Measurements from ENCODE around the gene DUSP8.
"Not testable (repeated sequence)": the region's sequence is repeated elsewhere in the genome, so short reads cannot be mapped to it uniquely, and the experiment has no call there.

The DUSP8 gene

DNA sequence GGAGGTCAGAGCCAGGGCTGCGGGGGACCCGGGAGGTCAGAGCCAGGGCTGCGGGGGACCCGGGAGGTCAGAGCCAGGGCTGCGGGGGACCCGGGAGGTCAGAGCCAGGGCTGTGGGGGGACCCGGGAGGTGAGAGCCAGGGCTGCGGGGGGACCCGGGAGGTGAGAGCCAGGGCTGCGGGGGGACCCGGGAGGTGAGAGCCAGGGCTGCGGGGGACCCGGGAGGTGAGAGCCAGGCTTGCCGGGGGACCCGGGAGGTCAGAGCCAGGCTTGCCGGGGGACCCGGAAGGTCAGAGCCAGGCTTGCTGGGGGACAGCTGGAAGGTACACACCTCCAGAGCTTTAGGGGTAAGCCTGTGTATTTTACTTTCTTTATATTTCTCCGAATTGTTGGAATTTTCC is 61.7 kb downstream of the DUSP8 start:
- not testable (repeated sequence) for H3K27ac Mint-ChIP-seq, DNase-seq, H3K4me1 Mint-ChIP-seq

DNA sequence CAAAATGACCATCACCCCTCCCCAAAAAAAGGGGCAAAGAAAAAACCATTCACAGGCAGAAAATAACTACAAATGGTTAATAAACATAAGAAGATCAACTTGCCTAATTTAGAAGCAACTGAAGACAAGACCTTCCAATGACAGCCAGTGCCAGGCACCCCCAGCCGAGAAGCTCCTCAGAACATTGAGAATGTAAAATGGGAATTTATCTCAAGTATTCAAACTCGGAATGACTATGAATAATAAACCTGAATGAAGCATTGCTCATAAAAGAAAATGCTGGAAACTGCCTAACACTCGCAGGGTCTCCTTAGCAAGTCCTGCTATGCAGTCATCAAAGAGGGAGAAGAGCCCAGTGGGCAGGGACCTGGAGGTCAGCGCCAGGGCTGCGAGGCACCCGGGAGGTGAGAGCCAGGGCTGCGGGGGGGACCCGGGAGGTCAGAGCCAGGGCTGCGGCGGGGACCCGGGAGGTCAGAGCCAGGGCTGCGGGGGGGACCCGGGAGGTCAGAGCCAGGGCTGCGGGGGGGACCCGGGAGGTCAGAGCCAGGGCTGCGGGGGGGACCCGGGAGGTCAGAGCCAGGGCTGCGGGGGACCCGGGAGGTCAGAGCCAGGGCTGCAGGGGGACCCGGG is 62.3 kb downstream of the DUSP8 start:
- no peak for DNase-seq
- Mint-ChIP-seq H3K36me3 (no peaks in the 10 kb centered on the region), H3K9me3 (no peaks in the 10 kb centered on the region), H3K27me3 (no peaks in the 10 kb centered on the region), H3K4me1 (peaks cover 8% of the 10 kb centered on the region), H3K4me3 (no peak overlapping the region), H3K27ac (no peak overlapping the region)
- CTCF ChIA-PET: no interaction called here

More for the DNA sequence above, 61.7 kb downstream of the DUSP8 start:
- not testable (repeated sequence) for H3K9me3 Mint-ChIP-seq, H3K4me3 Mint-ChIP-seq, H3K36me3 Mint-ChIP-seq, H3K27me3 Mint-ChIP-seq
- CTCF ChIA-PET: interaction anchor here (1.5 kb wide), 1 partner anchor 64 kb away, joined by 3 read pairs; no protein-coding TSS in a partner anchor

DNA sequence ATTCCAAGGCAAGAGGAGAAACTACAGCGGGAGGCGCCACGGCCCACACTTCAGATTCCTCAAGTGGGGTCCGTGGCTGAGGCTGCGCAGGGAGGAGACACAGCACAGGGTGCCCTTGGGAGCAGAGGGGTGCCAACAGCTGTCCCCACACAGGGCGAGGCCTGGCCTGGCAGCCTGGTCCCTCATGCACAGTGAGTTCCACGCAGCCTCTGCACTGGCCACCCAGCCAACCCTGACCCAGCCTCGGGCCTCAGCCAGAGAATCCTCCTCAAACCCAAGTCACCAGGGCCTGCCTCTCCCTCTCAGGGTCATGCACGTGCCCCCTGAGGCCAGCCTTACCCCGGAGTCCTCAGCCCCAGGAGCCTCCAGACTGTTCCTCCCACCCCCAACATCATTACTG is 63.1 kb downstream of the DUSP8 start:
- DNase-seq: no peak
- CTCF ChIA-PET: no interaction called here
- Mint-ChIP-seq H3K27ac (no peak overlapping the region), H3K27me3 (no peaks in the 10 kb centered on the region), H3K4me3 (no peak overlapping the region), H3K4me1 (peaks cover 8% of the 10 kb centered on the region), H3K9me3 (no peaks in the 10 kb centered on the region), H3K36me3 (no peaks in the 10 kb centered on the region)

DNA sequence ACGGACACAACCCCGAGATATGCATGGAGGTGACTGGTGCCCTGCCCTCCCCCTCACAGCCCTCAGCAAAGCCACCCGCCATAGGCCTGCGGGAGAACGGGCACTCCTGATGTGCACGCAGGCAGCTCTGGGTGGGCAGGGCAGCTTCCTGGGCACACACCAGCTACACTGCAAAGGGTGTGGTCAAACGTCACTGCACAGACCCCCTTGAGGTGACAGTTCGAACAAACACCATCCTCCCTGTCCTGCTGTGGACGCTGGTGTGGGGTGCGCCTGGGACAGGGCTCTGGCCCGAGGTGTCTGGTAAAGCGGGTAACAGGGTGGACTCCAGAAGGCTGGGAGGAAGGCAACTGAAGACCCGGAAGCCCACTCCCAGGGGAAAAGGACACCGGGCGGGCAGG is 63.6 kb downstream of the DUSP8 start:
- CTCF ChIA-PET: no interaction called here
- H3K36me3 Mint-ChIP-seq: no peaks in the 10 kb centered on the region
- peaks cover 6% of the 10 kb centered on the region for H3K4me1 Mint-ChIP-seq
- no peak overlapping the region for H3K4me3 Mint-ChIP-seq
- no peaks in the 10 kb centered on the region for H3K9me3 Mint-ChIP-seq
- DNase-seq: no peak
- H3K27ac Mint-ChIP-seq: no peak overlapping the region
- no peaks in the 10 kb centered on the region for H3K27me3 Mint-ChIP-seq

DNA sequence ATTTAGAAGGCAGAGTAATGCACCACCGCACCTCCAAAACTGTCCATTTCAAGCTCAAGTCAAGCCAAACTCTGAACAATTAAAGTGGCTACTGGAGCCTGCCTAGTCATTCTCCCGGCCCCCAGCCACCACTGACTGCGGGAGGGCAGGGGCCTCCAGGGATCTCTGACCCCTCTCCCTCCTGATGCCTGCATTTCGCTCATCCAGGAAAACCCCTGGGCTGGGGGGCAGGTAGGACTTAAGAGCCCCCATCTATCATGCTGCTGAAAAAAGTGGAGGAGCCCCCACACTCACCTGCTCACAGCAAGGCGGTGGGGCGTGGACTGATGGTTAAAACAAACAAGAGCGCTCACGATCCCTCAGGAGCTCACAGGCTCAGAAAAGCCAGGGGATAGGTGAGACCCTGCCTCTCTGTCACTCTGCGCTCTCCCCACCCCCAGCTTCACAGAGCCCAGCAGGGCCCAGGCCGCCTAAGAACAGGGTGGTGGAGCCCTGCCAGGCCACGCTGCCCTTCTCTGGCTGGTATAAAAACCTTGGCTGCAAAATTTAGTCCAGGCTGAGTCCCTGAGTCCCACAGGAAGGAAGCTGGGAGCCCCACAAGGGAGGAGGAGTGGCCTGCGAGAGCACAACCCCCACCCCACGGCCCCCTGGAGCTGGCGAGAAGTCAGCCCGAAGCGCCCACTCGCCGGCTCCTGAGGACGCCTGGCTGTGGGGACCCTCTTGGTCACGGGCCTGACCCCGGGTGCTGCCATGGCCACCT is 64.5 kb downstream of the DUSP8 start:
- Mint-ChIP-seq H3K4me3 (no peak overlapping the region), H3K27ac (no peak overlapping the region), H3K27me3 (no peaks in the 10 kb centered on the region), H3K36me3 (no peaks in the 10 kb centered on the region), H3K4me1 (no peaks in the 10 kb centered on the region), H3K9me3 (no peaks in the 10 kb centered on the region)
- no peak for DNase-seq
- CTCF ChIA-PET: no interaction called here

DNA sequence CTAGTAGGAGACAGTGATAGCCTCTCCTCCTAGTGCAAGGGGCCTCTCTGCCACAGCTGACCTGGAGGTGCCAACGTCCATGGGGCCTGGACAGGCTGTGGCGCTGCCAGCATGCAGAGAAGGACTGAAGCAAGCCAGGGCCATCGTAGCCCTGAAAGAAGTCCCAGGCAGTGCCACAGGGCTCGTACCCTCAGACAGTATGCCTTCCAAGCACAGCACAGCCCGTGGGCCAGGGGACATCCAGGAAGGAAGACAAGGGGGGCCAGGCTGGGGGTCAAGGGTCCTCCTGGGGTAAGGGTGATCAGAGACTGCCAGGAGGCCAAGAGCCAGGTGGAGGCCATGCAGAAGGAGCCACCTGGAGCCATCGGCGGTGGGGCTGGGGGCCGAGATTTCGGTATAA is 65.1 kb downstream of the DUSP8 start:
- CTCF ChIA-PET: no interaction called here
- H3K9me3 Mint-ChIP-seq: no peaks in the 10 kb centered on the region
- no peak overlapping the region for H3K27ac Mint-ChIP-seq
- no peak for DNase-seq
- no peak overlapping the region for H3K4me3 Mint-ChIP-seq
- no peaks in the 10 kb centered on the region for H3K36me3 Mint-ChIP-seq
- no peaks in the 10 kb centered on the region for H3K27me3 Mint-ChIP-seq
- no peaks in the 10 kb centered on the region for H3K4me1 Mint-ChIP-seq

DNA sequence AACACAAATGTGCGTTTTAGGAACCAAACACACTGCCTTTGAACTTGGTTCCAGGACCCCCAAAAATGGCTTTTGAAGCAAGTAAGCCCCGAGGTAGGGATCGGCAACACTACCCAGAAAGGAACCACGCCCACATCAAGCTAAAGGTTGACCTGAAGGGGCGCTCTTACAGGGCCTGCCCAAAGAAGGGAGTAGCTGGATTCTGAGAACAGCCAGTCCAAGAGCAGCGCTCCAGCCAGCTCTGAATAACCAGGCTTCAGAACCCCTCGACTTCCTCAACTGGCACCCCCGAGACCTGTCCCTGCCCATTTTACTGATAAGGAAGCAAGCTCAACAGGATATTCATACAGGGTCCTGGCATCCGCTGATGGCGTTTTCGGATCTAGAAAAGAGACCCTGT is 66.6 kb downstream of the DUSP8 start:
- Mint-ChIP-seq H3K27ac (no peak overlapping the region), H3K4me3 (no peak overlapping the region), H3K9me3 (peaks cover 3% of the 10 kb centered on the region), H3K4me1 (no peaks in the 10 kb centered on the region), H3K27me3 (no peaks in the 10 kb centered on the region), H3K36me3 (peaks cover 9% of the 10 kb centered on the region)
- CTCF ChIA-PET: interaction anchor here (1.3 kb wide), 1 partner anchor 10 kb away, joined by 4 read pairs; no protein-coding TSS in a partner anchor
- no peak for DNase-seq

DNA sequence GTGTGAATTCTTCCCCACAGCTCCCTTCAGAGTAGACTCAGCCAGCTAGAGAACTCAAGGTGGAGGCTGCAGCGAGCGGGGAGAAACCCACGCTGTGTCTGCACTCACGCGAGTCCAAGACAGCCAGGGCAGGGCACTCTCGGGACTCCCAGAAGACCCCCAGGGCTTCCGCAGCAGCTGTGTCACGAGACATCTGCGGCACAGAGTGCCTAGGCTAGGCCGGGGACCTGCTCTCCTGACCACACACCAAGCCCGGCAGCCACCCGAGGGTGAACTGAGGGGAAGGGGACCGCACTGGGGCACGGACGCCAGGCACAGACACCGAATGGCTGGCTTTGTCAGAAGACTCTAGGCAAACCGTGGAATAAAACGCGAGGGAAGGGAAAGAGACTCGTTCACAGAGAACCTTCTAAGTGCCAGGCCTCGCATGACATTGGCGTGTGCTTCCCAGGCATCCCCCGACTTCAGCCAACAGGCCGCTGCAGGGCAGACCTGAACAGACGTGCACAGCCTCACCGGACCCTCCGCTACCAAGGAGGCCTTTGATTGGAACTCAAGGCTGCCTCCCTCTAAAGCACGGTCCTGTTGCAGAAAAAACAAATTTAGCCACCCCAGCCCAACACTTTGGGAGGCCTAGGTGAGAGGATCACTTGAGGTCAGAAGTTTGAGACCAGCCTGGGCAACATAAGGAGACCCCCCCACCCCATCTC is 67.3 kb downstream of the DUSP8 start:
- no peak for DNase-seq
- peaks cover 16% of the 10 kb centered on the region for H3K36me3 Mint-ChIP-seq
- H3K4me1 Mint-ChIP-seq: no peaks in the 10 kb centered on the region
- no peak overlapping the region for H3K4me3 Mint-ChIP-seq
- H3K27ac Mint-ChIP-seq: no peak overlapping the region
- H3K9me3 Mint-ChIP-seq: peaks cover 7% of the 10 kb centered on the region
- no peaks in the 10 kb centered on the region for H3K27me3 Mint-ChIP-seq
- CTCF ChIA-PET: interaction anchor here (0.9 kb wide), 1 partner anchor 11 kb away, joined by 6 read pairs; no protein-coding TSS in a partner anchor

DNA sequence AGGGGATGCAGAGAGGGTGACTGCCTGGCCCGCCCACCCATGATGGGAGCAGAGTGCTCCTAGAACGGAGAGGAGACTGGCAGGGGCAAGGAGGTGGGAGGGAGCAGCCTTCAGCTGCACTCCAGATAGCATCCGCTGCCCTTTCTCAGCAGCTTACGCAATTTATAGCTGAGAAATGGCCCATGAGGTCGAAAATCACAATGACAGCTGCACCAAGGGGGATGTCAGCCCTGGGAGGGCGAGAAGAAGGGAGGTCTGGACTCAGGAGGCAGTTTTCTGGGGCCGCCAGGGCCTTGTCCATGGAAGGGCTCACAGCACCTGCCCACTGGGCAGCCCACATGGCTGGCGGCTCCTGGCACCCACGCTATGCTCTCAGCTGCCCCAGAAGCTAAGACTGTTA is 67.9 kb downstream of the DUSP8 start:
- DNase-seq: no peak
- H3K4me1 Mint-ChIP-seq: no peaks in the 10 kb centered on the region
- CTCF ChIA-PET: interaction anchor here (0.9 kb wide), 1 partner anchor 11 kb away, joined by 6 read pairs; no protein-coding TSS in a partner anchor
- peaks cover 16% of the 10 kb centered on the region for H3K36me3 Mint-ChIP-seq
- H3K9me3 Mint-ChIP-seq: peaks cover 8% of the 10 kb centered on the region
- H3K4me3 Mint-ChIP-seq: no peak overlapping the region
- H3K27ac Mint-ChIP-seq: no peak overlapping the region
- H3K27me3 Mint-ChIP-seq: no peaks in the 10 kb centered on the region

All from activated naive CD4-positive, alpha-beta T cell treated with anti-CD3 and anti-CD28 coated beads, Interleukin-2, amount 10 ng/mL, durations not matched to agents 7 days and 5 days (primary cell).